ENCODE data around the gene CYTIP. TPM values are rescaled to one million over a fixed set of nuclear protein-coding genes. Genes with fewer than 3 reads are reported as not detected.

CYTIP gene
- total and polyA plus RNA-seq, 2 of the 4 experiments (the other 2 are of a cell fraction), result not detected

DNA sequence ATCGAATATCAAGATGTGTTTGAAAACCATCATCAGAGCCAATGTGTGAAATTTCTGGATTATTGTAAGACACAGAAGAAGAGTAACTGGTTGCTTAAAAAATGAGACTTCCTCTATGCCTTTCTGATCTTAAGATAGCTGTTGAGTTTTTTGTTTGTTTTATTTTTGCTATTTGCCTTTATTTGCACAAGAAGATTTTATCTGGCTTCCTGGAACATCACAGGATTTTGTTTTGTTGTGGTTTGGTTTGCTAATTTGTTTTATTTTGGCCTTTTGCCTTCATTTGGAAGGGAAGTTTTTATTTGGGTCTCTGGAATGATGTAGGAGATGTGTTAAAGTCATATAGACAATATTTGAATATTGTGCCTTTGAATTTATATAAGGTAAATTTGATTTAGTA, 3.9 kb upstream of the CYTIP start:
- intact Hi-C loops (cut with micrococcal nuclease) (no loop called here), in situ Hi-C loops (cut with MboI; ENCODE audit: low sequenced_read_pairs) (no loop called here), dilution Hi-C loops (cut with HindIII; ENCODE audit: low sequenced_read_pairs, unreplicated experiment) (no loop called here)
- TF ChIP-seq MXI1 (IDR thresholded peaks at IDR 0.05; ENCODE audit: borderline replicate concordance, low read depth, low read length) (no peak), SMC3 (IDR thresholded peaks at IDR 0.05; ENCODE audit: low read depth, low read length) (no peak)
- Histone ChIP-seq H3K56ac (ENCODE audit: extremely low read depth, insufficient read depth, low read length) (no peak overlapping the region), H2BK20ac (ENCODE audit: low read depth, low read length) (no peak overlapping the region), H2AFZ (replicated peaks; ENCODE audit: low read length, poor library complexity) (no peak overlapping the region), H3K27ac (ENCODE audit: insufficient read depth, low read length) (no peak overlapping the region), H3K4me1 (ENCODE audit: control insufficient read depth, insufficient read depth, low read length) (no peaks in the 10 kb centered on the region), H3K9me1 (ENCODE audit: insufficient read depth, low read length) (no peaks in the 10 kb centered on the region), H3K4me2 (ENCODE audit: low read depth, low read length) (no peak overlapping the region), H3K36me3 (ENCODE audit: control insufficient read depth, insufficient read depth, low read length) (no peaks in the 10 kb centered on the region), H2AK9ac (replicated peaks; ENCODE audit: low read depth, low read length, poor library complexity) (no peak overlapping the region), H3K23ac (ENCODE audit: low read depth, low read length) (no peak overlapping the region), H4K8ac (ENCODE audit: low read depth in 2 of 2, low read length in 2 of 2) (no peak overlapping the region), H4K5ac (ENCODE audit: low read depth, low read length) (no peak overlapping the region), H3K9ac (ENCODE audit: low read depth, low read length) (no peak overlapping the region), H3K9me3 (ENCODE audit: control insufficient read depth, insufficient read depth, low read length) (no peaks in the 10 kb centered on the region), H3K27me3 (ENCODE audit: control insufficient read depth, insufficient read depth, low read length) (no peaks in the 10 kb centered on the region; the same call in 1 of the 2 replicates), H2BK15ac (ENCODE audit: low read depth, low read length) (no peak overlapping the region), H2BK120ac (ENCODE audit: low read depth, low read length) (no peak overlapping the region), H2BK5ac (ENCODE audit: low read depth, low read length, poor library complexity, severe bottlenecking) (no peak overlapping the region), H3K79me1 (ENCODE audit: low read depth in 1 of 2, low read length in 2 of 2) (no peaks in the 10 kb centered on the region), H2AK5ac (ENCODE audit: low read depth, low read length) (no peak overlapping the region), H3K18ac (ENCODE audit: low read depth, low read length) (no peak overlapping the region), H3K14ac (replicated peaks; ENCODE audit: low read depth, low read length) (no peak overlapping the region), H4K91ac (ENCODE audit: insufficient read depth, low read depth, low read length) (no peak overlapping the region), H3K4ac (ENCODE audit: low read depth, low read length) (no peak overlapping the region), H4K20me1 (ENCODE audit: insufficient read depth, low read length) (no peaks in the 10 kb centered on the region), H3K4me3 (ENCODE audit: insufficient read depth, low read depth, low read length) (no peak overlapping the region)
- POLR2A ChIA-PET (ENCODE audit: unreplicated experiment), result no interaction called here
- CTCF ChIA-PET, result interaction anchor here (0.7 kb wide), 1 partner anchor 15 kb away, joined by 4 read pairs; no protein-coding TSS in a partner anchor
- ATAC-seq (ENCODE audit: low read depth) (no peak), DNase-seq (no peak)
- BruUV-seq (replicated peaks), result no TSS peak
- WGBS, 2 experiments (ENCODE audit: extremely low coverage in 2 of 2, insufficient read length in 1 of 2), result no CpG with 5 or more reads among the region's 1 CpG
